Renal pelvis (tissue), 3 donors: ENCODE results near the gene ANXA3. TPM values are rescaled to one million over a fixed set of nuclear protein-coding genes. Genes with fewer than 3 reads are reported as not detected.

ENCODE experiments used
- polyA plus RNA-seq, 3 donors: library from polyadenylated mRNA; unstranded; fragments of 120-200 nt; gene quantifications; one replicate each; pipeline ENCODE4 v1.2.1, GENCODE V29; 2013; ENCODE audit not compliant: insufficient read length in 3 of 3

The ANXA3 gene
- polyA plus RNA-seq, 3 donors = 48.6 to 72.0 (median 57.2) TPM

Other genes with a start within 250 kb of the ANXA3 start
- 10 to 100 TPM; 22.3 to 28.4 (median 27.8) TPM for gene BMP2K, start 224.6 kb downstream of the ANXA3 start, polyA plus RNA-seq